A673 (cell line): Measurements from ENCODE around the gene TRERF1. TPM values are rescaled to one million over a fixed set of nuclear protein-coding genes. Genes with fewer than 3 reads are reported as not detected.

ENCODE experiments used
- BruUV-seq: library from RNA; stranded (reverse); fragments of 400-500 nt; replicated peaks from 2 replicates; lab custom pipeline; 2021; lab: Mats Ljungman, UMichigan
- CTCF ChIA-PET: fragments of 300-600 bp; sonication (Branson Sonifier 250); formaldehyde crosslinking; loops from one replicate; lab custom pipeline; 2022; ENCODE audit warnings: antibody characterized with exemption; lab: Charles Lee
- POLR2A ChIA-PET: fragments of 300-600 bp; sonication (Branson Sonifier 250); formaldehyde crosslinking; loops from one replicate; lab custom pipeline; 2022; ENCODE audit warnings: antibody characterized with exemption; ENCODE audit not compliant: low non-redundant PET; lab: Charles Lee
- DNase-seq: peaks from one replicate; pipeline ENCODE4 v3.0.0-alpha.2; 2015; ENCODE audit warnings: low spot score
- H3K27ac ChIP-seq: fragments of 200-600 bp; sonication (generic); 2 replicates; pipeline ENCODE4 v1.5.1; 2016; ENCODE audit warnings: mixed run types, low read depth, mild to moderate bottlenecking, mixed read lengths, antibody characterized with exemption, low read length; ENCODE audit not compliant: poor library complexity, severe bottlenecking
- H3K27me3 ChIP-seq: fragments of 200-600 bp; sonication (generic); replicated peaks from 2 replicates; pipeline ENCODE4 v1.6.1; 2017; ENCODE audit warnings: mixed run types, low read depth, mild to moderate bottlenecking, mixed read lengths, antibody characterized with exemption, low read length; ENCODE audit not compliant: insufficient read depth, poor library complexity
- H3K36me3 ChIP-seq: fragments of 200-600 bp; sonication (generic); 2 replicates; pipeline ENCODE4 v1.6.1; 2016; ENCODE audit warnings: mixed run types, mild to moderate bottlenecking, mixed read lengths, antibody characterized with exemption, low read length; ENCODE audit not compliant: insufficient read depth, poor library complexity, severe bottlenecking
- H3K4me1 ChIP-seq: fragments of 200-600 bp; sonication (generic); 2 replicates; pipeline ENCODE4 v1.6.1; 2017; ENCODE audit warnings: mixed run types, mild to moderate bottlenecking, mixed read lengths, antibody characterized with exemption, low read length; ENCODE audit not compliant: insufficient read depth, poor library complexity, severe bottlenecking
- H3K4me3 ChIP-seq: fragments of 200-600 bp; sonication (generic); 2 replicates; pipeline ENCODE4 v1.5.1; 2016; ENCODE audit warnings: low read depth, mixed run types, mild to moderate bottlenecking, mixed read lengths, low read length; ENCODE audit not compliant: poor library complexity, severe bottlenecking
- H3K9me3 ChIP-seq: fragments of 200-600 bp; sonication (generic); 2 replicates; pipeline ENCODE4 v1.6.1; 2016; ENCODE audit warnings: mixed run types, low read depth, mild to moderate bottlenecking, mixed read lengths, antibody characterized with exemption, low read length; ENCODE audit not compliant: poor library complexity, severe bottlenecking
- EZH2 ChIP-seq: fragments of 200-600 bp; sonication (generic); IDR thresholded peaks from 2 replicates; pipeline ENCODE4 v1.6.1; 2017; ENCODE audit warnings: borderline replicate concordance, low read depth, mild to moderate bottlenecking, mixed read lengths, antibody characterized with exemption, low read length; ENCODE audit not compliant: poor library complexity, severe bottlenecking
- intact Hi-C: fragments of 100-400 bp; cut with micrococcal nuclease; formaldehyde crosslinking; loops from one replicate; pipeline ENCODE4 v1.10.0; 2022; ENCODE audit not compliant: unreplicated experiment
- total RNA-seq: library from RNA; stranded (reverse); gene quantifications from 2 replicates; pipeline ENCODE4 v1.2.3, GENCODE V29; 2021
- TF ChIP-seq, protein P1 (sequence below): fragments of 300-800, 200-600 bp; sonication (generic); conservative IDR thresholded peaks from 2 replicates; pipeline ENCODE4 v1.5.1; 2017; ENCODE audit warnings: low read depth, mild to moderate bottlenecking, antibody characterized with exemption, low read length, moderate library complexity, mixed read lengths

The TRERF1 gene
- total RNA-seq, 1 experiment from 2014 or later = 9.5 TPM

DNA sequence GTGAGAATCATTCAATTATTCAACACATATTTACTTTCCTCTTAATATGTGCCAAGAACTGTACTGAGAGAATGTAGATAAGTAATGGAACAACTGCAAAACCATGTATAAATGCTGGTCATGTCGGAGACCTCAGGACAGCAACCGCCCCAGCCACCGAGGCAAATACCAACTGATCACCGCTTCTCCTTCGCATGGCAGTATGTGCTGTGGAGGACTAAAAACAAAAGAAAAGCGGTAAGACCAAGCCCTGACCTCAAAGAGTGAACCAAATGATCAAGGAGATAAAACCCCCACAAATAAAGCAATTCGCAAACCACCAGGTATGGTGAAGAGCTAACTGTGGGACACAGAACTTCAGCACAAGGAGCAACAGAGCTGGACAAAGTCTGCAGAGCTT lies 104.3 kb downstream of the TRERF1 start:
- no peaks in the 10 kb centered on the region for H3K27me3 ChIP-seq
- H3K27ac ChIP-seq = no peak overlapping the region
- H3K4me1 ChIP-seq = no peaks in the 10 kb centered on the region
- no peak overlapping the region for H3K4me3 ChIP-seq
- H3K36me3 ChIP-seq = no peaks in the 10 kb centered on the region
- ChIA-PET POLR2A (no interaction called here), CTCF (no interaction called here)
- intact Hi-C loops = no loop called here
- no TSS peak for BruUV-seq
- TF ChIP-seq, protein P1, sequence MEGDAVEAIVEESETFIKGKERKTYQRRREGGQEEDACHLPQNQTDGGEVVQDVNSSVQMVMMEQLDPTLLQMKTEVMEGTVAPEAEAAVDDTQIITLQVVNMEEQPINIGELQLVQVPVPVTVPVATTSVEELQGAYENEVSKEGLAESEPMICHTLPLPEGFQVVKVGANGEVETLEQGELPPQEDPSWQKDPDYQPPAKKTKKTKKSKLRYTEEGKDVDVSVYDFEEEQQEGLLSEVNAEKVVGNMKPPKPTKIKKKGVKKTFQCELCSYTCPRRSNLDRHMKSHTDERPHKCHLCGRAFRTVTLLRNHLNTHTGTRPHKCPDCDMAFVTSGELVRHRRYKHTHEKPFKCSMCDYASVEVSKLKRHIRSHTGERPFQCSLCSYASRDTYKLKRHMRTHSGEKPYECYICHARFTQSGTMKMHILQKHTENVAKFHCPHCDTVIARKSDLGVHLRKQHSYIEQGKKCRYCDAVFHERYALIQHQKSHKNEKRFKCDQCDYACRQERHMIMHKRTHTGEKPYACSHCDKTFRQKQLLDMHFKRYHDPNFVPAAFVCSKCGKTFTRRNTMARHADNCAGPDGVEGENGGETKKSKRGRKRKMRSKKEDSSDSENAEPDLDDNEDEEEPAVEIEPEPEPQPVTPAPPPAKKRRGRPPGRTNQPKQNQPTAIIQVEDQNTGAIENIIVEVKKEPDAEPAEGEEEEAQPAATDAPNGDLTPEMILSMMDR = no peak
- no peak for TF ChIP-seq EZH2
- no peaks in the 10 kb centered on the region for H3K9me3 ChIP-seq
- no peak for DNase-seq

DNA sequence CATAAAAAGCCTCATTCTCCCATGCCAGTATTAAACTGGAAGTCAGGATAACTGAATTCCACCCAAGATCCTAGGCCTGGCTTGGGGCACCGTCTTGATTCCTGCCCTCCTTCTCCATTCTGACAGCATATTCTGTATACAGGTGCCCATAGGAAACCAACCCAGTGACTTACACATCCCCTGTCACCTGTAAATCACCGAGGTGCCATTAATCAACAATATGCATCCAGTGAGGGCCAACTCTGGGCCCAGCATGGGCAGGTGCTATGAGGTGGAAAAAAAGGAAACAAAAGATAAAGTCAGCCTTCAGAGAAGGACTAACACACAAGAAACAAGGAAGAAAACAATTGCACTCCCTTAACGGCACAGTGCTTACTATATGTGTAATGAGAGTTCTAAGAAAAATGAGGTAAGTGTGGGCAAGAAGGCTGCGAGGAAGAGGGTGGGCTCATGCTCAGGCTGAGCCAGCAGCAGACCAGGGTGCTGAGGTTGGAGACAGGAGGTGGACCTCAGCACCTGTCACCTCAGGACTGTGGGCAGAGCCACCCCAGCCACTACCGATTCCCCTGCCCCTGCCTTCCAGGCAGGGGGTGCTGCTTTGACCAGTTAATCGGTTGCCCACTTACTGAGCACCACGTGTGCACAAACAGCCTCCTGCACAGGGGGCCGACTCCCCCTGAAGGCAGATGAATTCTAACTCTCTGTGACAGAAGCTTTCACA lies 105.9 kb downstream of the TRERF1 start:
- no peak for TF ChIP-seq EZH2
- TF ChIP-seq, protein P1 = no peak
- no TSS peak for BruUV-seq
- intact Hi-C loops = no loop called here
- Histone ChIP-seq H3K36me3 (no peaks in the 10 kb centered on the region), H3K4me3 (no peak overlapping the region), H3K27me3 (no peaks in the 10 kb centered on the region), H3K27ac (no peak overlapping the region), H3K9me3 (no peaks in the 10 kb centered on the region), H3K4me1 (no peaks in the 10 kb centered on the region)
- no peak for DNase-seq
- ChIA-PET POLR2A (no interaction called here), CTCF (no interaction called here)

DNA sequence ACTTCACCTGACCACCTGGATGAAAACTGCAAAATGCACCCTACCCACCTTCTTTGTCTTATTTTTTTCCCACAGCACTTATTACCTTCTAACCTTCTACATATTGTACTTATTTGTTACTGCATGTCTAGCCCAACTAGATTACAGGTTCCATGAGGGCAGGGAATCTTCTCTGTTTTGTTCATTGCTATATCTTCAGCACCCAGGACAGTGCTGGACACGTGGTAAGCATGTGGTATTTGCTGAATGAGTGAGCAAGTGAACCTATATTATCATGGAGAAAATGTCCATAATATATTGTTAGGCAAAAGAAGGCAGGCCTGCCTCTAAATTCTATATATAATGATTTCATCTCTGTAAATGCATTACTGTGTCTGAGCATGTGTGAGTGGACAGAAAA lies 107.0 kb downstream of the TRERF1 start:
- H3K4me1 ChIP-seq = no peaks in the 10 kb centered on the region
- H3K4me3 ChIP-seq = no peak overlapping the region
- no peaks in the 10 kb centered on the region for H3K36me3 ChIP-seq
- no peaks in the 10 kb centered on the region for H3K9me3 ChIP-seq
- H3K27ac ChIP-seq = no peak overlapping the region
- H3K27me3 ChIP-seq = no peaks in the 10 kb centered on the region
- no TSS peak for BruUV-seq
- CTCF ChIA-PET = no interaction called here
- no peak for DNase-seq
- intact Hi-C loops = no loop called here
- POLR2A ChIA-PET = no interaction called here
- TF ChIP-seq EZH2 = no peak
- TF ChIP-seq, protein P1 = no peak
